T follicular helper cell (primary cell): ENCODE results near the gene UBE2E1.

ENCODE experiments used
- DNase-seq: peaks from one replicate; pipeline ENCODE4 v3.0.0-alpha.2; 2020; ENCODE audit warnings: low read depth

The UBE2E1 gene

GRCh38 chr3:23820888-23821287, 15.1 kb downstream of the UBE2E1 start:
- no peak for DNase-seq

GRCh38 chr3:23821858-23822257, 16.1 kb downstream of the UBE2E1 start:
- no peak for DNase-seq

GRCh38 chr3:23822559-23822958, 16.8 kb downstream of the UBE2E1 start:
- no peak for DNase-seq

GRCh38 chr3:23823620-23824019, 17.9 kb downstream of the UBE2E1 start:
- DNase-seq = no peak

- DNase-seq = no peak
Measured at GRCh38 chr3:23824699-23825444, 19.1 kb downstream of the UBE2E1 start.

- DNase-seq = no peak
Measured at GRCh38 chr3:23825802-23826201, 20.0 kb downstream of the UBE2E1 start.

GRCh38 chr3:23826382-23827064, 20.8 kb downstream of the UBE2E1 start:
- no peak for DNase-seq

GRCh38 chr3:23829242-23829934, 23.6 kb downstream of the UBE2E1 start:
- DNase-seq = no peak

GRCh38 chr3:23830869-23831484, 25.2 kb downstream of the UBE2E1 start:
- no peak for DNase-seq

GRCh38 chr3:23831517-23832394, 26.0 kb downstream of the UBE2E1 start:
- DNase-seq = no peak

GRCh38 chr3:23832523-23832922, 26.8 kb downstream of the UBE2E1 start:
- DNase-seq = no peak

GRCh38 chr3:23834082-23834870, 28.5 kb downstream of the UBE2E1 start:
- no peak for DNase-seq

GRCh38 chr3:23835087-23835486, 29.3 kb downstream of the UBE2E1 start:
- no peak for DNase-seq

GRCh38 chr3:23835802-23836201, 30.0 kb downstream of the UBE2E1 start:
- no peak for DNase-seq

- DNase-seq = no peak
Measured at GRCh38 chr3:23836536-23837230, 30.9 kb downstream of the UBE2E1 start.

GRCh38 chr3:23837286-23837685, 31.5 kb downstream of the UBE2E1 start:
- DNase-seq = no peak

- DNase-seq = no peak
Measured at GRCh38 chr3:23837691-23838090, 31.9 kb downstream of the UBE2E1 start.

GRCh38 chr3:23840521-23840920, 34.8 kb downstream of the UBE2E1 start:
- no peak for DNase-seq

GRCh38 chr3:23843869-23844268, 38.1 kb downstream of the UBE2E1 start:
- no peak for DNase-seq
